Gastroesophageal sphincter (tissue), 3 donors: Measurements from ENCODE around the gene RXRA.

Experiments used
- CTCF ChIP-seq, 4 experiments: fragments of 200-600 bp in 2 of 4; fragments of 450-650 bp in 2 of 4; sonication (generic) in 1 of 4; IDR thresholded peaks; one replicate each; pipeline ENCODE4 v1.5.1; 2017 to 2019; ENCODE audit warnings: antibody characterized with exemption in 4 of 4, mild to moderate bottlenecking in 2 of 4, moderate library complexity in 2 of 4
- POLR2A ChIP-seq, 2 donors: fragments of 450-650 bp; IDR thresholded peaks; one replicate each; pipeline ENCODE4 v1.6.1; 2017; ENCODE audit warnings: antibody characterized with exemption in 2 of 2, mild to moderate bottlenecking in 2 of 2, moderate library complexity in 1 of 2
- POLR2AphosphoS5 ChIP-seq: sonication (generic); formaldehyde crosslinking; IDR thresholded peaks from one replicate; pipeline ENCODE4 v1.6.1; 2017; ENCODE audit warnings: antibody characterized with exemption

- TF ChIP-seq CTCF (IDR thresholded peaks at IDR 0.05) (no peak), POLR2A (IDR thresholded peaks at IDR 0.05) (no peak), POLR2AphosphoS5 (no peak)
These were observed 118.7 kb downstream of the RXRA start for GRCh38 chr9:134445000-134445399.
